HG03439 (cell line): Measurements from ENCODE around the gene SLC35A3.
A peak's percentile ranks its signal among the peaks of the same experiment; 100 is the strongest.

Source experiments
- ATAC-seq: cut with Tn5 transposase; IDR thresholded peaks from one replicate; pipeline ENCODE4 v1.9.1; 2021; ENCODE audit warnings: mild to moderate bottlenecking, moderate library complexity; ENCODE audit not compliant: unreplicated experiment

The SLC35A3 gene

GRCh38 chr1:100074604-100075395, 105.0 kb downstream of the SLC35A3 start:
- no peak for ATAC-seq

GRCh38 chr1:100075773-100076172, 106.0 kb downstream of the SLC35A3 start:
- ATAC-seq = peak; percentile 37

- no peak for ATAC-seq
Measured at GRCh38 chr1:100076319-100076718, 106.5 kb downstream of the SLC35A3 start.

- peak; percentile 78 for ATAC-seq
Measured at GRCh38 chr1:100076744-100077143, 106.9 kb downstream of the SLC35A3 start.

- peak; percentile 60 for ATAC-seq
Measured at GRCh38 chr1:100077531-100077930, 107.7 kb downstream of the SLC35A3 start.

- ATAC-seq = no peak
Measured at GRCh38 chr1:100080331-100080730, 110.5 kb downstream of the SLC35A3 start.
